ENCODE measurements around the gene TNIP2. TPM values are rescaled to one million over a fixed set of nuclear protein-coding genes. Genes with fewer than 3 reads are reported as not detected.

The TNIP2 gene
- total and polyA plus RNA-seq, 4 donors: 10.5 to 20.7 (median 13.5) TPM

DNA sequence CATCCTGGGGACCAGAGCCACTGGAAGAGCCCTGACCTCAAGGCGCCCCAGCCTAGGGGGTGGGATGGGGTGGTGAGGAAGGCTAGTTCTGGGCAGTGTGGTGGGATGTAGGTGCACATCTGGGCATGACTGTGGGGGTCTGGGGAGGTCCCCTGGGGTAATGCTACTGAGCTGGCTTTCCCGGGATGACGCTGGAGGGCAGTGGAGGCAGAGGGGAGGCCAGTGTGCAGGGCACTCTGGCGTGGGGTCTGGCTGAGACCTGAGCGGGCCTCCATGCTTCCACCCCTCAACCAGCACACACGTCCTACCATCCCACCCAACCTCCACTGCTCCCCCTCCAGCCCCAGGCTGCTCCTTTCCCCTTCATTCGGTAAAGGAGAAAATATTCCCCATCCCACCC lies 32.0 kb upstream of the TNIP2 start (continued):
- no peak for TF ChIP-seq EGR1 (IDR thresholded peaks at IDR 0.05; ENCODE audit: low read depth in 2 of 2)
- TF ChIP-seq, protein P1, sequence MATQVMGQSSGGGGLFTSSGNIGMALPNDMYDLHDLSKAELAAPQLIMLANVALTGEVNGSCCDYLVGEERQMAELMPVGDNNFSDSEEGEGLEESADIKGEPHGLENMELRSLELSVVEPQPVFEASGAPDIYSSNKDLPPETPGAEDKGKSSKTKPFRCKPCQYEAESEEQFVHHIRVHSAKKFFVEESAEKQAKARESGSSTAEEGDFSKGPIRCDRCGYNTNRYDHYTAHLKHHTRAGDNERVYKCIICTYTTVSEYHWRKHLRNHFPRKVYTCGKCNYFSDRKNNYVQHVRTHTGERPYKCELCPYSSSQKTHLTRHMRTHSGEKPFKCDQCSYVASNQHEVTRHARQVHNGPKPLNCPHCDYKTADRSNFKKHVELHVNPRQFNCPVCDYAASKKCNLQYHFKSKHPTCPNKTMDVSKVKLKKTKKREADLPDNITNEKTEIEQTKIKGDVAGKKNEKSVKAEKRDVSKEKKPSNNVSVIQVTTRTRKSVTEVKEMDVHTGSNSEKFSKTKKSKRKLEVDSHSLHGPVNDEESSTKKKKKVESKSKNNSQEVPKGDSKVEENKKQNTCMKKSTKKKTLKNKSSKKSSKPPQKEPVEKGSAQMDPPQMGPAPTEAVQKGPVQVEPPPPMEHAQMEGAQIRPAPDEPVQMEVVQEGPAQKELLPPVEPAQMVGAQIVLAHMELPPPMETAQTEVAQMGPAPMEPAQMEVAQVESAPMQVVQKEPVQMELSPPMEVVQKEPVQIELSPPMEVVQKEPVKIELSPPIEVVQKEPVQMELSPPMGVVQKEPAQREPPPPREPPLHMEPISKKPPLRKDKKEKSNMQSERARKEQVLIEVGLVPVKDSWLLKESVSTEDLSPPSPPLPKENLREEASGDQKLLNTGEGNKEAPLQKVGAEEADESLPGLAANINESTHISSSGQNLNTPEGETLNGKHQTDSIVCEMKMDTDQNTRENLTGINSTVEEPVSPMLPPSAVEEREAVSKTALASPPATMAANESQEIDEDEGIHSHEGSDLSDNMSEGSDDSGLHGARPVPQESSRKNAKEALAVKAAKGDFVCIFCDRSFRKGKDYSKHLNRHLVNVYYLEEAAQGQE (IDR thresholded peaks at IDR 0.05): no peak

DNA sequence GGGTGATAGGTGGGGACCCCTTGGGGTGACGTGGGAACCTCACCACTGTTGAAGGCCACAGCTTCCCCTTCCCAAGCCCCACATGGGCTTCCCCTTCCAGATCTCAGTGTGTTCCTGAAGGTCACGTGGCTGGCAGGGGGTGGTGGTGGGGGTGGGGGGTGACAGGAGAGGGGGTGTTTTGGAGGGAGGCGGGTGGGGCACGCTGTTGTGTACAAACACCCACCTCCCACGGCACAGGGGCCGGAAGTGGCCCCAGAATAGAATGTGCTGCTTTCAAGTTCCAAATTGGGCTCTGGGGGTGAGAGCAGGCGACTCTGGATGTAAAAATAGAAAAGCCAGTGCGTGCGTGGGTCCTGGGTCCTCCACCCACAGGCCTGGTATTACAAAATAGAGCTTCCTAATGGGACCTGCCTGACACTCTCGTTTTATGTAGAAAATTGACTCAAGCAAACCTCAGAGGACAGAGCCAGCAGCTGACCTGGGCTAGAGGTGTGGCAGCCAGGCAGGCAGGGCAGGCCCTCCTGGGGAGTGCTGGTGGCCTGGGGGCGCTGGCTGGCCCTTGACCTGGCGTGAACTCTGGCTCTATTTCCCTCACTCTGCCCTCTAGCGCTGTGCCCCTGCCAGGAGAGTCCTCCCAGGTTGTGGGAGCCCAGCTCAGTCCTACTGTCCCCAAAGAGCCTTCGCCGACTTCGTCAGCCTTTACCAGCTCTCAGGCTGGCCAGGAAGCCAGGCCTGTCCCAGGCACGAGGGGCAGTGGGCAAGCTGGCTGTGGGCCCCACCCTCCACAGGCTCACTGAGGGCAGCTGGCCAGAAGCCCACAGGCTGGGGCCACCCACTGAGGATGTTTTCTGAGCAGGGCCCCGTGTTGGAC lies 31.3 kb upstream of the TNIP2 start:
- peak; percentile 35 for DNase-seq (ENCODE audit: low spot score)
- Histone ChIP-seq H3K9me3 (ENCODE audit: control insufficient read depth in 4 of 4, low read length in 3 of 4) (no peaks in the 10 kb centered on the region), H3K4me1 (ENCODE audit: control insufficient read depth in 4 of 4, insufficient read depth in 4 of 4, low read length in 3 of 4) (peaks cover 25 to 42% (median 33%) of the 10 kb centered on the region in 4 donors), H3K36me3 (ENCODE audit: control insufficient read depth in 4 of 4, insufficient read depth in 3 of 4, low read depth in 1 of 4, low read length in 3 of 4) (no peaks in the 10 kb centered on the region), H3K27me3 (ENCODE audit: control insufficient read depth in 4 of 4, insufficient read depth in 4 of 4, low read length in 3 of 4) (no peaks in the 10 kb centered on the region), H3K27ac (ENCODE audit: low read depth in 1 of 2, low read length in 2 of 2) (peak overlapping the region in 1 of 2 donors; percentile 52), H3K9ac (ENCODE audit: low read depth in 1 of 2, low read length in 2 of 2) (no peak overlapping the region), H3K4me3 (ENCODE audit: low read depth in 1 of 3, low read length in 3 of 3) (no peak overlapping the region)
- TF ChIP-seq TAF1 (conservative IDR thresholded peaks at IDR 0.05) (no peak), RXRA (IDR thresholded peaks at IDR 0.05) (peak in 1 of 2 donors; percentile 11)
- 72% methylated on average over 18 of the region's 18 CpGs for WGBS

DNA sequence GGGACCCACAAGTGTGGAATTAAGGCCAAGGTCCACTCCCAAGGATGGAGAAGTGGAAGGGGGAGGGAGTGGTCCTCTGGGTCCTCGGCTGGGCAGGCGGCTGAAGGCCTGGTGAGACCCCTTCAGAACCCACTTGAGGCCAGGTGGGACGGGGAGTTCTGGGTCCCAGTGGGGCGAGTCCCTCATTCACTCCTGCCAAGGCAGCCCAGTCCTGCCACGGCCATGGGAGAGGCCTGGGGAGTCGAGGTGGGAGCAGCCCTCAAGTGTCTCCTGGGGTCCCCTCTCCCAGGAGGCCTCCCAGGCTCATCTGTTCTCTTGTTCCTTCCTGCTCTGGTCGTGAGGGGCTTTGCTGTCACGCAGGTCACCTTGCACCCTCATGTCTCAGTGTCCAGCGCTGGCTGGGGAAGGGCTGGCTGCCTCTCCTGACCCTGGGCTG lies 30.7 kb upstream of the TNIP2 start:
- Histone ChIP-seq H3K9ac (ENCODE audit: low read depth in 1 of 2, low read length in 2 of 2) (no peak overlapping the region), H3K36me3 (ENCODE audit: control insufficient read depth in 4 of 4, insufficient read depth in 3 of 4, low read depth in 1 of 4, low read length in 3 of 4) (no peaks in the 10 kb centered on the region), H3K4me1 (ENCODE audit: control insufficient read depth in 4 of 4, insufficient read depth in 4 of 4, low read length in 3 of 4) (peaks cover 22 to 36% (median 27%) of the 10 kb centered on the region in 4 donors), H3K4me3 (ENCODE audit: low read depth in 1 of 3, low read length in 3 of 3) (no peak overlapping the region), H3K27ac (ENCODE audit: low read depth in 1 of 2, low read length in 2 of 2) (no peak overlapping the region), H3K27me3 (ENCODE audit: control insufficient read depth in 4 of 4, insufficient read depth in 4 of 4, low read length in 3 of 4) (no peaks in the 10 kb centered on the region), H3K9me3 (ENCODE audit: control insufficient read depth in 4 of 4, low read length in 3 of 4) (no peaks in the 10 kb centered on the region)
- TF ChIP-seq, protein P2, sequence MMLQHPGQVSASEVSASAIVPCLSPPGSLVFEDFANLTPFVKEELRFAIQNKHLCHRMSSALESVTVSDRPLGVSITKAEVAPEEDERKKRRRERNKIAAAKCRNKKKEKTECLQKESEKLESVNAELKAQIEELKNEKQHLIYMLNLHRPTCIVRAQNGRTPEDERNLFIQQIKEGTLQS (IDR thresholded peaks at IDR 0.05): no peak
- DNase-seq (ENCODE audit: low spot score): no peak
- 87% methylated on average over 9 of the region's 9 CpGs for WGBS

DNA sequence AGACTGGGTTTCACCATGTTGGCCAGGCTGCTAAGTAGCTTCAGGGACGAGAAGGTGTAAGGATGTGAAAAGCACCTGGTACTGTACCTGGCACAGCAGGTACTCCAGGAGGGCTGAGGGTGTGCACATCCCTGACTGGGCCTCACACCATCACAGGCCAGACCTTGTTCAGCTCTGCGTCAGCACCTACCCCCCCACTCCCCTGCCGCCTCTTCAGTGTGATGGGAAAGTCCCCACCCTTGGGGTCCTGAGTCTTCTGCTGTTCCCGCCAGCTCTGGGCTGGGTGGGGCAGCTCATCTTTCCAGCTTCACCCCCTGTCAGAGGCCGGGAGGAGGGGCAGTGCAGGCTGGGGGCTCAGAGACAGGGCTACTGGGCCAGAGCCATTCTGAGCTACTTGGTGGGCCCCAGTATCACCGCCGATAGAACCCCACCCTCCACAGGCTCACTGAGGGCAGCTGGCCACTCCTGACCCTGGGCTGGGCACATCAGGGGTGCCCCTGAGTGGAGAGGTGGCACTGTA lies 30.1 kb upstream of the TNIP2 start:
- H3K9ac ChIP-seq (ENCODE audit: low read depth in 1 of 2, low read length in 2 of 2): no peak overlapping the region
- H3K27ac ChIP-seq (ENCODE audit: low read depth in 1 of 2, low read length in 2 of 2): no peak overlapping the region
- no peak for DNase-seq (ENCODE audit: low spot score)
- no peak overlapping the region for H3K4me3 ChIP-seq (ENCODE audit: low read depth in 1 of 3, low read length in 3 of 3)
- H3K9me3 ChIP-seq (ENCODE audit: control insufficient read depth in 4 of 4, low read length in 3 of 4): peaks cover 0 to 2% (median 0%) of the 10 kb centered on the region in 4 donors
- H3K36me3 ChIP-seq (ENCODE audit: control insufficient read depth in 4 of 4, insufficient read depth in 3 of 4, low read depth in 1 of 4, low read length in 3 of 4): no peaks in the 10 kb centered on the region
- H3K27me3 ChIP-seq (ENCODE audit: control insufficient read depth in 4 of 4, insufficient read depth in 4 of 4, low read length in 3 of 4): no peaks in the 10 kb centered on the region
- no peak for TF ChIP-seq TAF1 (conservative IDR thresholded peaks at IDR 0.05)
- TF ChIP-seq, protein P1 (IDR thresholded peaks at IDR 0.05): no peak
- WGBS: 96% methylated on average over 7 of the region's 7 CpGs
- H3K4me1 ChIP-seq (ENCODE audit: control insufficient read depth in 4 of 4, insufficient read depth in 4 of 4, low read length in 3 of 4): peaks cover 16 to 30% (median 23%) of the 10 kb centered on the region in 4 donors
